GM23338 (cell line): ENCODE data around the gene CD4. TPM values are rescaled to one million over a fixed set of nuclear protein-coding genes. Genes with fewer than 3 reads are reported as not detected.

ENCODE experiments used
- ATAC-seq: fragments of 200-7000 bp; cut with Tn5 transposase; 3 replicates; pipeline ENCODE4 v1.9.1; 2020
- DNase-seq: peaks from one replicate; pipeline ENCODE4 v3.0.0-alpha.2; 2015; ENCODE audit warnings: low spot score
- H2AFZ ChIP-seq: fragments of 200-600 bp; sonication (generic); 2 replicates; pipeline ENCODE4 v1.8.0; 2016; ENCODE audit warnings: antibody characterized with exemption, mild to moderate bottlenecking, moderate library complexity
- H3F3A ChIP-seq: fragments of 200-600 bp; sonication (generic); replicated peaks from 2 replicates; pipeline ENCODE4 v1.8.0; 2017; ENCODE audit warnings: antibody characterized with exemption, mixed run types, low read depth
- H3K27ac ChIP-seq: fragments of 200-600 bp; sonication (generic); 2 replicates; pipeline ENCODE4 v1.6.1; 2016; ENCODE audit warnings: low read depth
- H3K27me3 ChIP-seq: fragments of 200-600 bp; sonication (generic); 2 replicates; pipeline ENCODE4 v1.8.0; 2016; ENCODE audit warnings: mild to moderate bottlenecking, mixed run types, moderate library complexity; ENCODE audit not compliant: insufficient read depth
- H3K36me3 ChIP-seq: fragments of 200-600 bp; sonication (generic); 2 replicates; pipeline ENCODE4 v1.8.0; 2016; ENCODE audit warnings: mild to moderate bottlenecking; ENCODE audit not compliant: insufficient read depth
- H3K4me1 ChIP-seq: fragments of 200-600 bp; sonication (generic); 2 replicates; pipeline ENCODE4 v1.8.0; 2016; ENCODE audit warnings: mild to moderate bottlenecking, moderate library complexity; ENCODE audit not compliant: insufficient read depth
- H3K4me2 ChIP-seq: fragments of 200-600 bp; sonication (generic); 2 replicates; pipeline ENCODE4 v1.7.1; 2017; ENCODE audit warnings: mixed run types
- H3K4me3 ChIP-seq: fragments of 200-600 bp; sonication (generic); 2 replicates; pipeline ENCODE4 v1.6.1; 2016; ENCODE audit warnings: mixed run types
- H3K79me2 ChIP-seq: fragments of 200-600 bp; sonication (generic); replicated peaks from 2 replicates; pipeline ENCODE4 v1.8.0; 2017; ENCODE audit warnings: mild to moderate bottlenecking; ENCODE audit not compliant: insufficient read depth
- H3K9me2 ChIP-seq: fragments of 200-600 bp; sonication (generic); 2 replicates; pipeline ENCODE4 v1.8.0; 2017; ENCODE audit not compliant: insufficient read depth
- H4K20me1 ChIP-seq: fragments of 200-600 bp; sonication (generic); replicated peaks from 2 replicates; pipeline ENCODE4 v1.8.0; 2017; ENCODE audit warnings: mild to moderate bottlenecking; ENCODE audit not compliant: insufficient read depth
- H3K27ac Mint-ChIP-seq: 2 replicates; pipeline ENCODE4 v1.8.0; 2020; ENCODE audit warnings: inconsistent platforms, mild to moderate bottlenecking, moderate library complexity, mixed read lengths
- H3K27me3 Mint-ChIP-seq: 3 replicates; pipeline ENCODE4 v1.8.0; 2022; ENCODE audit warnings: low read depth, mild to moderate bottlenecking, moderate library complexity, mixed read lengths, inconsistent platforms; ENCODE audit not compliant: insufficient read depth, poor library complexity
- H3K36me3 Mint-ChIP-seq: 3 replicates; pipeline ENCODE4 v1.8.0; 2021; ENCODE audit warnings: low read depth, mild to moderate bottlenecking, inconsistent platforms, moderate library complexity, mixed read lengths
- H3K4me1 Mint-ChIP-seq: 3 replicates; pipeline ENCODE4 v1.8.0; 2020; ENCODE audit warnings: mild to moderate bottlenecking, inconsistent platforms, mixed read lengths
- H3K4me3 Mint-ChIP-seq: 3 replicates; pipeline ENCODE4 v1.8.0; 2021; ENCODE audit warnings: moderate library complexity, mild to moderate bottlenecking, inconsistent platforms, mixed read lengths
- H3K9me3 Mint-ChIP-seq: 3 replicates; pipeline ENCODE4 v1.8.0; 2020; ENCODE audit warnings: moderate library complexity, mild to moderate bottlenecking, inconsistent platforms, mixed read lengths
- CREB1 ChIP-seq: fragments of 250-450 bp; sonication (Bioruptor Pico); IDR thresholded peaks from 2 replicates; pipeline ENCODE4 v1.5.0; 2020; ENCODE audit warnings: low read depth, mild to moderate bottlenecking, moderate library complexity
- EZH2 ChIP-seq: fragments of 200-600 bp; sonication (generic); IDR thresholded peaks from one replicate; pipeline ENCODE4 v1.8.0; 2017; ENCODE audit warnings: antibody characterized with exemption, mild to moderate bottlenecking, low read depth; ENCODE audit not compliant: unreplicated experiment
- EZH2phosphoT487 ChIP-seq: fragments of 200-600 bp; sonication (generic); IDR thresholded peaks from one replicate; pipeline ENCODE4 v1.8.1; 2018; ENCODE audit warnings: antibody characterized with exemption; ENCODE audit not compliant: unreplicated experiment
- JUNB ChIP-seq: IDR thresholded peaks from one replicate; pipeline ENCODE4 v1.6.1; 2016; ENCODE audit warnings: antibody characterized with exemption; ENCODE audit not compliant: unreplicated experiment
- NANOG ChIP-seq: IDR thresholded peaks from 2 replicates; pipeline ENCODE4 v1.6.1; 2016; ENCODE audit warnings: antibody characterized with exemption, borderline replicate concordance
- POLR2AphosphoS5 ChIP-seq: IDR thresholded peaks from 2 replicates; pipeline ENCODE4 v1.6.1; 2016; ENCODE audit warnings: antibody characterized with exemption, low read depth
- STAT1 ChIP-seq: IDR thresholded peaks from one replicate; pipeline ENCODE4 v1.6.1; 2016; ENCODE audit warnings: antibody characterized with exemption; ENCODE audit not compliant: unreplicated experiment
- ZNF114 ChIP-seq: fragments of 250-450 bp; sonication (Bioruptor Pico); IDR thresholded peaks from 2 replicates; pipeline ENCODE4 v1.5.0; 2020; ENCODE audit warnings: mild to moderate bottlenecking, moderate library complexity
- ZNF331 ChIP-seq: fragments of 250-450 bp; sonication (Bioruptor Pico); IDR thresholded peaks from 2 replicates; pipeline ENCODE4 v1.5.0; 2020; ENCODE audit warnings: low read depth, mild to moderate bottlenecking, moderate library complexity
- polyA plus RNA-seq: library from polyadenylated mRNA; unstranded; fragments of >200 nt; fragmentation: Nextera tagmentation; extraction: Ambion mirVana; gene quantifications from 2 replicates; pipeline ENCODE4 v1.2.1, GENCODE V29; 2016
- total RNA-seq: library from RNA; depleted of rRNA; stranded (reverse); fragments of >200 nt; shearing (Covaris generic); gene quantifications from 2 replicates; pipeline ENCODE4 v1.2.3, GENCODE V29; 2014
- TF ChIP-seq, protein P1 (sequence below): IDR thresholded peaks from one replicate; pipeline ENCODE4 v1.6.1; 2018; ENCODE audit warnings: antibody characterized with exemption; ENCODE audit not compliant: unreplicated experiment
- TF ChIP-seq, protein P2 (sequence below): fragments of 250-450 bp; sonication (Bioruptor Pico); IDR thresholded peaks from 2 replicates; pipeline ENCODE4 v1.5.0; 2020; ENCODE audit warnings: mild to moderate bottlenecking, moderate library complexity
- TF ChIP-seq, protein P3 (sequence below): IDR thresholded peaks from 2 replicates; pipeline ENCODE4 v1.6.1; 2016; ENCODE audit warnings: antibody characterized with exemption
- TF ChIP-seq, protein P4 (sequence below), 2 experiments: fragments of 200-600 bp in 1 of 2; sonication (generic) in 1 of 2; conservative IDR thresholded peaks; 2 replicates each; pipeline versions ENCODE4 v1.5.1 to v1.6.1; 2016 to 2017; ENCODE audit warnings: antibody characterized with exemption in 2 of 2, low read depth in 2 of 2, mild to moderate bottlenecking in 2 of 2, moderate library complexity in 1 of 2

Gene CD4
- total and polyA plus RNA-seq, 2 experiments from 2014 or later, result 1.5 to 2.0 TPM

- Mint-ChIP-seq H3K4me1 (peaks cover 18% of the 10 kb centered on the region), H3K27me3 (peaks cover 3% of the 10 kb centered on the region)
- ATAC-seq, result no peak
Measured at GRCh38 chr12:6807170-6807569, 17.8 kb downstream of the CD4 start.

More at GRCh38 chr12:6807170-6807569, 17.8 kb downstream of the CD4 start:
- no peaks in the 10 kb centered on the region; the same call in 1 of the 2 replicates for H3K36me3 ChIP-seq
- H3K4me3 ChIP-seq, result no peak overlapping the region
- H3K27me3 ChIP-seq, result no peaks in the 10 kb centered on the region
- Mint-ChIP-seq H3K9me3 (peaks cover 3% of the 10 kb centered on the region), H3K36me3 (peaks cover 2% of the 10 kb centered on the region; the same call in 1 of the 3 replicates), H3K4me3 (no peak overlapping the region), H3K27ac (no peak overlapping the region)
- peaks cover 16% of the 10 kb centered on the region for H3K4me1 ChIP-seq
- no peak overlapping the region for H2AFZ ChIP-seq
- peaks cover 4% of the 10 kb centered on the region; the same call in 1 of the 2 replicates for H3K9me2 ChIP-seq
- H3K79me2 ChIP-seq, result no peaks in the 10 kb centered on the region
- H3K27ac ChIP-seq, result no peak overlapping the region
- H4K20me1 ChIP-seq, result no peaks in the 10 kb centered on the region; the same call in 1 of the 2 replicates
- DNase-seq, result no peak
- TF ChIP-seq, protein P1, sequence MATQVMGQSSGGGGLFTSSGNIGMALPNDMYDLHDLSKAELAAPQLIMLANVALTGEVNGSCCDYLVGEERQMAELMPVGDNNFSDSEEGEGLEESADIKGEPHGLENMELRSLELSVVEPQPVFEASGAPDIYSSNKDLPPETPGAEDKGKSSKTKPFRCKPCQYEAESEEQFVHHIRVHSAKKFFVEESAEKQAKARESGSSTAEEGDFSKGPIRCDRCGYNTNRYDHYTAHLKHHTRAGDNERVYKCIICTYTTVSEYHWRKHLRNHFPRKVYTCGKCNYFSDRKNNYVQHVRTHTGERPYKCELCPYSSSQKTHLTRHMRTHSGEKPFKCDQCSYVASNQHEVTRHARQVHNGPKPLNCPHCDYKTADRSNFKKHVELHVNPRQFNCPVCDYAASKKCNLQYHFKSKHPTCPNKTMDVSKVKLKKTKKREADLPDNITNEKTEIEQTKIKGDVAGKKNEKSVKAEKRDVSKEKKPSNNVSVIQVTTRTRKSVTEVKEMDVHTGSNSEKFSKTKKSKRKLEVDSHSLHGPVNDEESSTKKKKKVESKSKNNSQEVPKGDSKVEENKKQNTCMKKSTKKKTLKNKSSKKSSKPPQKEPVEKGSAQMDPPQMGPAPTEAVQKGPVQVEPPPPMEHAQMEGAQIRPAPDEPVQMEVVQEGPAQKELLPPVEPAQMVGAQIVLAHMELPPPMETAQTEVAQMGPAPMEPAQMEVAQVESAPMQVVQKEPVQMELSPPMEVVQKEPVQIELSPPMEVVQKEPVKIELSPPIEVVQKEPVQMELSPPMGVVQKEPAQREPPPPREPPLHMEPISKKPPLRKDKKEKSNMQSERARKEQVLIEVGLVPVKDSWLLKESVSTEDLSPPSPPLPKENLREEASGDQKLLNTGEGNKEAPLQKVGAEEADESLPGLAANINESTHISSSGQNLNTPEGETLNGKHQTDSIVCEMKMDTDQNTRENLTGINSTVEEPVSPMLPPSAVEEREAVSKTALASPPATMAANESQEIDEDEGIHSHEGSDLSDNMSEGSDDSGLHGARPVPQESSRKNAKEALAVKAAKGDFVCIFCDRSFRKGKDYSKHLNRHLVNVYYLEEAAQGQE, result no peak
- no peak for TF ChIP-seq POLR2AphosphoS5
- TF ChIP-seq STAT1, result no peak
- no peak for TF ChIP-seq CREB1 (CRISPR knock-in tag)
- TF ChIP-seq, protein P2, sequence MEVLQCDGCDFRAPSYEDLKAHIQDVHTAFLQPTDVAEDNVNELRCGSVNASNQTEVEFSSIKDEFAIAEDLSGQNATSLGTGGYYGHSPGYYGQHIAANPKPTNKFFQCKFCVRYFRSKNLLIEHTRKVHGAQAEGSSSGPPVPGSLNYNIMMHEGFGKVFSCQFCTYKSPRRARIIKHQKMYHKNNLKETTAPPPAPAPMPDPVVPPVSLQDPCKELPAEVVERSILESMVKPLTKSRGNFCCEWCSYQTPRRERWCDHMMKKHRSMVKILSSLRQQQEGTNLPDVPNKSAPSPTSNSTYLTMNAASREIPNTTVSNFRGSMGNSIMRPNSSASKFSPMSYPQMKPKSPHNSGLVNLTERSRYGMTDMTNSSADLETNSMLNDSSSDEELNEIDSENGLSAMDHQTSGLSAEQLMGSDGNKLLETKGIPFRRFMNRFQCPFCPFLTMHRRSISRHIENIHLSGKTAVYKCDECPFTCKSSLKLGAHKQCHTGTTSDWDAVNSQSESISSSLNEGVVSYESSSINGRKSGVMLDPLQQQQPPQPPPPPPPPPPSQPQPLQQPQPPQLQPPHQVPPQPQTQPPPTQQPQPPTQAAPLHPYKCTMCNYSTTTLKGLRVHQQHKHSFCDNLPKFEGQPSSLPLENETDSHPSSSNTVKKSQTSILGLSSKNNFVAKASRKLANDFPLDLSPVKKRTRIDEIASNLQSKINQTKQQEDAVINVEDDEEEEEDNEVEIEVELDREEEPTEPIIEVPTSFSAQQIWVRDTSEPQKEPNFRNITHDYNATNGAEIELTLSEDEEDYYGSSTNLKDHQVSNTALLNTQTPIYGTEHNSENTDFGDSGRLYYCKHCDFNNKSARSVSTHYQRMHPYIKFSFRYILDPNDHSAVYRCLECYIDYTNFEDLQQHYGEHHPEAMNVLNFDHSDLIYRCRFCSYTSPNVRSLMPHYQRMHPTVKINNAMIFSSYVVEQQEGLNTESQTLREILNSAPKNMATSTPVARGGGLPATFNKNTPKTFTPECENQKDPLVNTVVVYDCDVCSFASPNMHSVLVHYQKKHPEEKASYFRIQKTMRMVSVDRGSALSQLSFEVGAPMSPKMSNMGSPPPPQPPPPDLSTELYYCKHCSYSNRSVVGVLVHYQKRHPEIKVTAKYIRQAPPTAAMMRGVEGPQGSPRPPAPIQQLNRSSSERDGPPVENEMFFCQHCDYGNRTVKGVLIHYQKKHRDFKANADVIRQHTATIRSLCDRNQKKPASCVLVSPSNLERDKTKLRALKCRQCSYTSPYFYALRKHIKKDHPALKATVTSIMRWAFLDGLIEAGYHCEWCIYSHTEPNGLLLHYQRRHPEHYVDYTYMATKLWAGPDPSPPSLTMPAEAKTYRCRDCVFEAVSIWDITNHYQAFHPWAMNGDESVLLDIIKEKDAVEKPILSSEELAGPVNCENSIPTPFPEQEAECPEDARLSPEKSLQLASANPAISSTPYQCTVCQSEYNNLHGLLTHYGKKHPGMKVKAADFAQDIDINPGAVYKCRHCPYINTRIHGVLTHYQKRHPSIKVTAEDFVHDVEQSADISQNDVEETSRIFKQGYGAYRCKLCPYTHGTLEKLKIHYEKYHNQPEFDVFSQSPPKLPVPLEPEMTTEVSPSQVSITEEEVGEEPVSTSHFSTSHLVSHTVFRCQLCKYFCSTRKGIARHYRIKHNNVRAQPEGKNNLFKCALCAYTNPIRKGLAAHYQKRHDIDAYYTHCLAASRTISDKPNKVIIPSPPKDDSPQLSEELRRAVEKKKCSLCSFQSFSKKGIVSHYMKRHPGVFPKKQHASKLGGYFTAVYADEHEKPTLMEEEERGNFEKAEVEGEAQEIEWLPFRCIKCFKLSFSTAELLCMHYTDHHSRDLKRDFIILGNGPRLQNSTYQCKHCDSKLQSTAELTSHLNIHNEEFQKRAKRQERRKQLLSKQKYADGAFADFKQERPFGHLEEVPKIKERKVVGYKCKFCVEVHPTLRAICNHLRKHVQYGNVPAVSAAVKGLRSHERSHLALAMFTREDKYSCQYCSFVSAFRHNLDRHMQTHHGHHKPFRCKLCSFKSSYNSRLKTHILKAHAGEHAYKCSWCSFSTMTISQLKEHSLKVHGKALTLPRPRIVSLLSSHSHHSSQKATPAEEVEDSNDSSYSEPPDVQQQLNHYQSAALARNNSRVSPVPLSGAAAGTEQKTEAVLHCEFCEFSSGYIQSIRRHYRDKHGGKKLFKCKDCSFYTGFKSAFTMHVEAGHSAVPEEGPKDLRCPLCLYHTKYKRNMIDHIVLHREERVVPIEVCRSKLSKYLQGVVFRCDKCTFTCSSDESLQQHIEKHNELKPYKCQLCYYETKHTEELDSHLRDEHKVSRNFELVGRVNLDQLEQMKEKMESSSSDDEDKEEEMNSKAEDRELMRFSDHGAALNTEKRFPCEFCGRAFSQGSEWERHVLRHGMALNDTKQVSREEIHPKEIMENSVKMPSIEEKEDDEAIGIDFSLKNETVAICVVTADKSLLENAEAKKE (CRISPR knock-in tag), result no peak
- no peak for TF ChIP-seq EZH2phosphoT487
- TF ChIP-seq EZH2, result no peak
- TF ChIP-seq ZNF114 (CRISPR knock-in tag), result no peak
- no peak for TF ChIP-seq JUNB
- TF ChIP-seq, protein P3, sequence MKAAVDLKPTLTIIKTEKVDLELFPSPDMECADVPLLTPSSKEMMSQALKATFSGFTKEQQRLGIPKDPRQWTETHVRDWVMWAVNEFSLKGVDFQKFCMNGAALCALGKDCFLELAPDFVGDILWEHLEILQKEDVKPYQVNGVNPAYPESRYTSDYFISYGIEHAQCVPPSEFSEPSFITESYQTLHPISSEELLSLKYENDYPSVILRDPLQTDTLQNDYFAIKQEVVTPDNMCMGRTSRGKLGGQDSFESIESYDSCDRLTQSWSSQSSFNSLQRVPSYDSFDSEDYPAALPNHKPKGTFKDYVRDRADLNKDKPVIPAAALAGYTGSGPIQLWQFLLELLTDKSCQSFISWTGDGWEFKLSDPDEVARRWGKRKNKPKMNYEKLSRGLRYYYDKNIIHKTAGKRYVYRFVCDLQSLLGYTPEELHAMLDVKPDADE, result no peak
- TF ChIP-seq, protein P4, sequence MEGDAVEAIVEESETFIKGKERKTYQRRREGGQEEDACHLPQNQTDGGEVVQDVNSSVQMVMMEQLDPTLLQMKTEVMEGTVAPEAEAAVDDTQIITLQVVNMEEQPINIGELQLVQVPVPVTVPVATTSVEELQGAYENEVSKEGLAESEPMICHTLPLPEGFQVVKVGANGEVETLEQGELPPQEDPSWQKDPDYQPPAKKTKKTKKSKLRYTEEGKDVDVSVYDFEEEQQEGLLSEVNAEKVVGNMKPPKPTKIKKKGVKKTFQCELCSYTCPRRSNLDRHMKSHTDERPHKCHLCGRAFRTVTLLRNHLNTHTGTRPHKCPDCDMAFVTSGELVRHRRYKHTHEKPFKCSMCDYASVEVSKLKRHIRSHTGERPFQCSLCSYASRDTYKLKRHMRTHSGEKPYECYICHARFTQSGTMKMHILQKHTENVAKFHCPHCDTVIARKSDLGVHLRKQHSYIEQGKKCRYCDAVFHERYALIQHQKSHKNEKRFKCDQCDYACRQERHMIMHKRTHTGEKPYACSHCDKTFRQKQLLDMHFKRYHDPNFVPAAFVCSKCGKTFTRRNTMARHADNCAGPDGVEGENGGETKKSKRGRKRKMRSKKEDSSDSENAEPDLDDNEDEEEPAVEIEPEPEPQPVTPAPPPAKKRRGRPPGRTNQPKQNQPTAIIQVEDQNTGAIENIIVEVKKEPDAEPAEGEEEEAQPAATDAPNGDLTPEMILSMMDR (conservative IDR thresholded peaks at IDR 0.05; ENCODE audit: low read depth in 2 of 2), result no peak
- no peak for TF ChIP-seq ZNF331 (CRISPR knock-in tag)
- TF ChIP-seq NANOG, result no peak
- no peak overlapping the region for H3K4me2 ChIP-seq
- H3F3A ChIP-seq, result no peaks in the 10 kb centered on the region
